H1 (cell line): ENCODE data around the gene TSSC4. TPM values are rescaled to one million over a fixed set of nuclear protein-coding genes. Genes with fewer than 3 reads are reported as not detected.

Experiments used
- CTCF ChIA-PET: fragments of 300-600 bp; sonication (Branson Sonifier 250); formaldehyde crosslinking; loops from one replicate; lab custom pipeline; 2021; ENCODE audit not compliant: partially characterized antibody; lab: Charles Lee
- POLR2A ChIA-PET: fragments of 300-600 bp; sonication (Branson Sonifier 250); formaldehyde crosslinking; loops from one replicate; lab custom pipeline; 2021; ENCODE audit warnings: inconsistent platforms; ENCODE audit not compliant: partially characterized antibody; lab: Charles Lee
- DNase-seq, 2 experiments: peaks; one replicate each; pipeline versions ENCODE4 v3.0.0 to v3.0.0-alpha.2; 2010 to 2022; ENCODE audit warnings: low spot score in 2 of 2, low read depth in 1 of 2, mixed read lengths in 1 of 2
- FAIRE-seq: peaks from 2 replicates; lab custom pipeline; 2011; peaks lifted over from hg19 to GRCh38; lab: Jason Lieb, UNC
- H2AFZ ChIP-seq: 2 replicates; pipeline ENCODE4 v1.8.1; 2012; ENCODE audit warnings: low read length, inconsistent platforms
- H2AK5ac ChIP-seq: 2 replicates; pipeline ENCODE4 v1.6.1; 2013; ENCODE audit warnings: low read depth, low read length
- H2BK120ac ChIP-seq: replicated peaks from 2 replicates; pipeline ENCODE3; 2013; ENCODE audit warnings: low read depth, low read length, inconsistent platforms
- H2BK12ac ChIP-seq: 2 replicates; pipeline ENCODE4 v1.6.1; 2013; ENCODE audit warnings: low read depth, low read length
- H2BK15ac ChIP-seq: 2 replicates; pipeline ENCODE4 v1.6.1; 2013; ENCODE audit warnings: low read length
- H2BK20ac ChIP-seq: 2 replicates; pipeline ENCODE4 v1.6.1; 2013; ENCODE audit warnings: low read length
- H2BK5ac ChIP-seq: 2 replicates; pipeline ENCODE4 v1.6.1; 2013; ENCODE audit warnings: low read depth, low read length
- H3K14ac ChIP-seq: 2 replicates; pipeline ENCODE4 v1.6.1; 2013; ENCODE audit warnings: inconsistent platforms; ENCODE audit not compliant: insufficient read length
- H3K18ac ChIP-seq: 2 replicates; pipeline ENCODE4 v1.6.1; 2013; ENCODE audit warnings: low read length; ENCODE audit errors: extremely low read depth
- H3K23ac ChIP-seq: 2 replicates; pipeline ENCODE4 v1.6.1; 2013; ENCODE audit warnings: inconsistent platforms; ENCODE audit not compliant: insufficient read length
- H3K23me2 ChIP-seq: 2 replicates; pipeline ENCODE4 v1.6.1; 2013; ENCODE audit warnings: low read depth, low read length
- H3K27ac ChIP-seq: 2 replicates; pipeline ENCODE4 v1.6.1; 2011; ENCODE audit warnings: low read depth, low read length, inconsistent platforms
- H3K27me3 ChIP-seq, 4 experiments: replicated peaks in 1 of 4; 1 replicate in 1 of 4; 2 replicates in 3 of 4; pipeline versions ENCODE4 v1.6.1 to v1.8.1; 2011 to 2013; ENCODE audit warnings: low read length in 3 of 4, mild to moderate bottlenecking in 3 of 4, inconsistent platforms in 2 of 4, mixed read lengths in 2 of 4, moderate library complexity in 1 of 4; ENCODE audit not compliant: control insufficient read depth in 3 of 4, insufficient read depth in 3 of 4; ENCODE audit errors: extremely low read depth in 1 of 4
- H3K36me3 ChIP-seq, 4 experiments: 2 replicates each; pipeline versions ENCODE4 v1.6.1 to v1.8.1; 2011 to 2013; ENCODE audit warnings: mild to moderate bottlenecking in 4 of 4, low read length in 3 of 4, moderate library complexity in 2 of 4, control low read depth in 1 of 4, inconsistent platforms in 1 of 4; ENCODE audit not compliant: insufficient read depth in 4 of 4, control insufficient read depth in 2 of 4
- H3K4ac ChIP-seq: replicated peaks from 2 replicates; pipeline ENCODE3; 2013; ENCODE audit warnings: low read length, low read depth, mixed read lengths, inconsistent platforms; ENCODE audit not compliant: insufficient read length
- H3K4me1 ChIP-seq, 4 experiments: replicated peaks in 1 of 4; 1 replicate in 1 of 4; 2 replicates in 3 of 4; pipeline versions ENCODE4 v1.6.1 to v1.8.1; 2011 to 2013; ENCODE audit warnings: low read length in 3 of 4, inconsistent platforms in 2 of 4, mixed read lengths in 1 of 4; ENCODE audit not compliant: insufficient read depth in 4 of 4, control insufficient read depth in 3 of 4
- H3K4me2 ChIP-seq, 2 experiments: 2 replicates each; pipeline versions ENCODE4 v1.6.1 to v1.8.1; 2011 to 2013; ENCODE audit warnings: low read depth in 2 of 2, low read length in 2 of 2, control low read depth in 1 of 2, inconsistent platforms in 1 of 2, mild to moderate bottlenecking in 1 of 2; ENCODE audit not compliant: insufficient read depth in 1 of 2
- H3K4me3 ChIP-seq, 4 experiments: fragments of 200-600, 300-600 bp in 1 of 4; sonication (generic), shearing (Covaris generic), sonication (Bioruptor Twin) in 1 of 4; 2 replicates each; pipeline versions ENCODE4 v1.5.1 to v1.8.1; 2011 to 2016; ENCODE audit warnings: low read length in 4 of 4, low read depth in 3 of 4, control low read depth in 2 of 4, inconsistent platforms in 2 of 4, mild to moderate bottlenecking in 2 of 4, mixed read lengths in 1 of 4, moderate library complexity in 1 of 4; ENCODE audit not compliant: insufficient read depth in 2 of 4; ENCODE audit errors: extremely low read depth in 1 of 4
- H3K56ac ChIP-seq: replicated peaks from 2 replicates; pipeline ENCODE3; 2013; ENCODE audit warnings: low read depth, mild to moderate bottlenecking, mixed read lengths, low read length, inconsistent platforms; ENCODE audit not compliant: insufficient read length
- H3K79me1 ChIP-seq: 2 replicates; pipeline ENCODE4 v1.6.1; 2013; ENCODE audit warnings: low read depth, low read length, control low read depth
- H3K79me2 ChIP-seq, 2 experiments: 2 replicates each; pipeline versions ENCODE4 v1.6.1 to v1.8.1; 2012 to 2013; ENCODE audit warnings: low read length in 2 of 2, mild to moderate bottlenecking in 2 of 2, inconsistent platforms in 1 of 2; ENCODE audit not compliant: insufficient read depth in 2 of 2, control insufficient read depth in 1 of 2
- H3K9ac ChIP-seq, 4 experiments: replicated peaks in 1 of 4; 1 replicate in 1 of 4; 2 replicates in 3 of 4; pipeline versions ENCODE4 v1.6.1 to v1.8.1; 2011 to 2013; ENCODE audit warnings: low read depth in 3 of 4, low read length in 3 of 4, control low read depth in 2 of 4, mild to moderate bottlenecking in 2 of 4, moderate library complexity in 2 of 4, inconsistent platforms in 1 of 4; ENCODE audit errors: extremely low read depth in 1 of 4
- H3K9me3 ChIP-seq, 2 experiments: 2 replicates each; pipeline versions ENCODE4 v1.6.1 to v1.8.1; 2012 to 2013; ENCODE audit warnings: mild to moderate bottlenecking in 2 of 2, moderate library complexity in 2 of 2, control low read depth in 1 of 2, inconsistent platforms in 1 of 2, low read depth in 1 of 2, low read length in 1 of 2, mixed read lengths in 1 of 2; ENCODE audit not compliant: insufficient read depth in 2 of 2
- H4K20me1 ChIP-seq, 2 experiments: replicated peaks in 1 of 2; 2 replicates each; pipeline versions ENCODE3 to v1.8.1; 2011 to 2013; ENCODE audit warnings: inconsistent platforms in 2 of 2, low read length in 2 of 2, mild to moderate bottlenecking in 1 of 2; ENCODE audit not compliant: insufficient read depth in 2 of 2, control insufficient read depth in 1 of 2
- H4K5ac ChIP-seq: 2 replicates; pipeline ENCODE4 v1.6.1; 2013; ENCODE audit warnings: low read length, low read depth, mixed read lengths, inconsistent platforms; ENCODE audit not compliant: insufficient read length
- H4K8ac ChIP-seq: 2 replicates; pipeline ENCODE4 v1.8.0; 2013; ENCODE audit warnings: mild to moderate bottlenecking, moderate library complexity, low read length, inconsistent platforms; ENCODE audit not compliant: insufficient read depth; ENCODE audit errors: extremely low read depth
- H4K91ac ChIP-seq: replicated peaks from 2 replicates; pipeline ENCODE3; 2013; ENCODE audit warnings: low read length, mixed read lengths, inconsistent platforms; ENCODE audit not compliant: insufficient read length
- ASH2L ChIP-seq: fragments of 200-600, 300-600 bp; sonication (generic); IDR thresholded peaks from one replicate; pipeline ENCODE4 v1.7.1; 2017; ENCODE audit warnings: low read length
- ATF3 ChIP-seq: IDR thresholded peaks from 2 replicates; pipeline ENCODE4 v1.6.1; 2011; ENCODE audit warnings: low read depth, mild to moderate bottlenecking, low read length; ENCODE audit not compliant: insufficient read depth
- CREB1 ChIP-seq: IDR thresholded peaks from 2 replicates; pipeline ENCODE4 v1.6.1; 2012; ENCODE audit warnings: inconsistent platforms
- KDM4A ChIP-seq: IDR thresholded peaks from one replicate; pipeline ENCODE4 v1.7.1; 2012; ENCODE audit warnings: low read depth, mild to moderate bottlenecking, moderate library complexity, low read length, inconsistent platforms; ENCODE audit not compliant: severe bottlenecking
- KDM5A ChIP-seq: fragments of 200-600 bp; IDR thresholded peaks from 2 replicates; pipeline ENCODE4 v1.7.1; 2012; ENCODE audit warnings: mild to moderate bottlenecking, low read length, inconsistent platforms, mixed read lengths
- PHF8 ChIP-seq: fragments of 200-600 bp; sonication (generic); conservative IDR thresholded peaks from 2 replicates; pipeline ENCODE4 v1.7.1; 2012; ENCODE audit warnings: low read depth, mild to moderate bottlenecking, inconsistent platforms, low read length, moderate library complexity
- TAF1 ChIP-seq: IDR thresholded peaks from 2 replicates; pipeline ENCODE4 v1.6.1; 2011; ENCODE audit warnings: mild to moderate bottlenecking, low read depth, low read length
- TBP ChIP-seq: IDR thresholded peaks from 2 replicates; pipeline ENCODE4 v1.6.1; 2011; ENCODE audit warnings: low read depth, low read length, improper control_type of control experiment
- USF2 ChIP-seq: IDR thresholded peaks from 2 replicates; pipeline ENCODE4 v1.6.1; 2011; ENCODE audit warnings: low read length, improper control_type of control experiment
- WGBS, 2 experiments: shearing (Covaris generic) in 1 of 2; methylation state at CpG; one replicate each; pipeline versions ENCODE4 v1.1.6 to v1.1.7; 2013 to 2015; ENCODE audit warnings: low lambda C conversion rate in 2 of 2, mixed read lengths in 2 of 2, inconsistent platforms in 1 of 2, low coverage in 1 of 2, missing lambda C conversion rate in 1 of 2; ENCODE audit not compliant: insufficient replicate concordance in 2 of 2, insufficient coverage in 1 of 2, insufficient read length in 1 of 2; ENCODE audit errors: extremely low coverage in 1 of 2, missing lambda C conversion rate in 1 of 2; 5-methylcytosine and 5-hydroxymethylcytosine counted together
- polyA plus RNA-seq, 7 experiments: library from polyadenylated mRNA; depleted of rRNA in 3 of 7; stranded (reverse) in 5 of 7; unstranded in 2 of 7; fragments of >200 nt in 5 of 7; fragments of 200-250 nt in 2 of 7; gene quantifications; 1 replicate in 5 of 7; 2 replicates in 1 of 7; 4 replicates in 1 of 7; pipeline versions ENCODE4 v1.2.1 to v1.2.3, GENCODE V29; 2011 to 2013; ENCODE audit warnings: missing spikeins in 2 of 7, mixed read lengths in 2 of 7
- total RNA-seq: library from RNA; stranded (reverse); fragmentation: NEBNext Ultra II Directional; extraction: Animal tissue kit (Norgen Biotek cat#: 25700); gene quantifications from 2 replicates; pipeline ENCODE4 v1.2.1, GENCODE V29; 2021

The TSSC4 gene
- total and polyA plus RNA-seq, 2 of the 8 experiments (the other 6 are each of a cell fraction or from before 2014, with no cell fraction given) = 34.0 to 39.3 TPM

- H2AFZ ChIP-seq = no peak overlapping the region
- H4K8ac ChIP-seq = peak overlapping the region; percentile 87
- H3K79me2 ChIP-seq = peaks cover 0 to 14% of the 10 kb centered on the region in 2 experiments; a peak in 3 of 4 replicates
- no peaks in the 10 kb centered on the region for H3K27me3 ChIP-seq
- peak overlapping the region; percentile 78 for H3K27ac ChIP-seq
- H3K9ac ChIP-seq = peak overlapping the region; percentile 85 to 93 (median 91)
- H3K56ac ChIP-seq = peak overlapping the region; percentile 28
- peak overlapping the region; percentile 32 for H3K4ac ChIP-seq
- POLR2A ChIA-PET = interaction anchor here (0.7 to 5.0 kb wide), 14 partner anchors 9 to 491 kb away, joined by 3 to 42 read pairs (median 4); partner anchors contain the start of gene CD81
- FAIRE-seq (no peak), DNase-seq (no peak)
- 0 out of 2 replicates have a peak overlapping the region, but pooled peaks have one; percentile 49 for H2AK5ac ChIP-seq
- H3K23ac ChIP-seq = no peak overlapping the region
- no peaks in the 10 kb centered on the region for H3K9me3 ChIP-seq
- no peak overlapping the region for H2BK20ac ChIP-seq
- H4K5ac ChIP-seq = peak overlapping the region; percentile 56
- H2BK15ac ChIP-seq = no peak overlapping the region
- H4K91ac ChIP-seq = peak overlapping the region; percentile 82
- no peak overlapping the region for H2BK12ac ChIP-seq
- peaks cover 0 to 17% (median 6%) of the 10 kb centered on the region in 4 experiments; a peak in 5 of 7 replicates for H3K4me1 ChIP-seq
- H3K14ac ChIP-seq = no peak overlapping the region
- peak overlapping the region; percentile 81 for H3K4me2 ChIP-seq
- peak overlapping the region; percentile 86 to 98 (median 97) for H3K4me3 ChIP-seq
- no peak overlapping the region for H2BK120ac ChIP-seq
- H3K79me1 ChIP-seq = no peaks in the 10 kb centered on the region; the same call in 1 of the 2 replicates
- TF ChIP-seq KDM4A = peak; percentile 33
- peak; percentile 40 for TF ChIP-seq ASH2L
- TF ChIP-seq PHF8 = peak; percentile 84
- TF ChIP-seq ATF3 = no peak
- TF ChIP-seq TAF1 = peak; percentile 67
- TF ChIP-seq CREB1 = no peak
- peak; percentile 63 for TF ChIP-seq KDM5A
- no peak for TF ChIP-seq USF2
- 0 out of 2 replicates have a peak, but pooled peaks have one; percentile 49 for TF ChIP-seq TBP
- peaks cover 12% of the 10 kb centered on the region for H3K23me2 ChIP-seq
- peak overlapping the region; percentile 48 for H3K18ac ChIP-seq
- 3% methylated on average over 42 of the region's 55 CpGs; no CpG with 5 or more reads in 1 of the 2 experiments for WGBS, 2 experiments
- CTCF ChIA-PET = interaction anchor here (0.7 to 14.1 kb wide), 19 partner anchors 9 to 209 kb away, joined by 3 to 196 read pairs (median 5); no protein-coding TSS in a partner anchor
- H3K36me3 ChIP-seq = peaks cover 2 to 26% (median 10%) of the 10 kb centered on the region in 4 experiments; a peak in 4 of 8 replicates
- H2BK5ac ChIP-seq = peak overlapping the region; percentile 71
- H4K20me1 ChIP-seq = peaks cover 5 to 6% of the 10 kb centered on the region in 2 experiments
These were observed 349 bp downstream of the TSSC4 start for GRCh38 chr11:2400762-2401435.
